Adipocyte (in vitro differentiated cells): ENCODE results near the gene OXTR.

Experiments used
- DNase-seq: peaks from one replicate; pipeline ENCODE4 v3.0.0-alpha.2; 2015; ENCODE audit warnings: low read depth
- H3K27me3 ChIP-seq: replicated peaks from 2 replicates; pipeline ENCODE4 v1.7.0; 2013; ENCODE audit warnings: mild to moderate bottlenecking, low read length, moderate library complexity; ENCODE audit not compliant: control insufficient read depth, insufficient read depth
- H3K36me3 ChIP-seq: 2 replicates; pipeline ENCODE4 v1.7.0; 2013; ENCODE audit warnings: low read length, mild to moderate bottlenecking, moderate library complexity; ENCODE audit not compliant: control insufficient read depth, insufficient read depth, severe bottlenecking
- H3K4me1 ChIP-seq: 2 replicates; pipeline ENCODE4 v1.7.0; 2013; ENCODE audit warnings: mild to moderate bottlenecking, low read length, moderate library complexity; ENCODE audit not compliant: control insufficient read depth, insufficient read depth
- H3K4me3 ChIP-seq: 2 replicates; pipeline ENCODE4 v1.7.0; 2013; ENCODE audit warnings: mild to moderate bottlenecking, low read length, moderate library complexity
- H3K9ac ChIP-seq: 2 replicates; pipeline ENCODE4 v1.7.0; 2013; ENCODE audit warnings: mild to moderate bottlenecking, low read length, moderate library complexity
- H3K9me3 ChIP-seq: 2 replicates; pipeline ENCODE4 v1.7.0; 2013; ENCODE audit warnings: mild to moderate bottlenecking, low read length, moderate library complexity; ENCODE audit not compliant: control insufficient read depth

Gene OXTR

GRCh38 chr3:8709801-8710507 lies 59.5 kb downstream of the OXTR start:
- Histone ChIP-seq H3K27me3 (peaks cover 51% of the 10 kb centered on the region), H3K4me1 (peaks cover 3% of the 10 kb centered on the region), H3K9ac (no peak overlapping the region), H3K4me3 (no peak overlapping the region), H3K36me3 (no peaks in the 10 kb centered on the region), H3K9me3 (peaks cover 40% of the 10 kb centered on the region)
- no peak for DNase-seq

DNA sequence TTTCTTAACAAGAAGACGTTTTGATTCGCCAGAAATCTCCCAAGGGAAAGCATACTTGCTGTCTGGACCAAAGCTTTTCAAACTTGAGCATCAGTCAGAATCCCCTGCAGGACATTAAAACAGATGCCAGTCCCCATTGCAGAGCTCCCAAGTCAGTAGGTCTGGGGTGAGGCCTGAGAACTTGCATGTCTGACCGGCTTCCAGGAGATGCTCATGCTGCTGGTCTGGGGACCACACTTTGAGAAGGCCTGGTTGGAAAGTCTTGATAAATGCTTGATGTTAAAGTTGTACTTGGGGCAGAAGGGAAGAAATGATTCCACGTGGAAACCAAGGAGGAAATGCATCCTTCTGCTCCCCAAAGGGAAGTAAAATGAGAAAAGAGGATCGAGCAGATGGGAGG lies 60.1 kb downstream of the OXTR start:
- Histone ChIP-seq H3K27me3 (peaks cover 46% of the 10 kb centered on the region), H3K9me3 (peaks cover 47% of the 10 kb centered on the region), H3K9ac (no peak overlapping the region), H3K4me1 (peaks cover 3% of the 10 kb centered on the region), H3K36me3 (no peaks in the 10 kb centered on the region), H3K4me3 (no peak overlapping the region)
- no peak for DNase-seq

- Histone ChIP-seq H3K4me1 (no peaks in the 10 kb centered on the region), H3K4me3 (no peak overlapping the region), H3K9me3 (peaks cover 62% of the 10 kb centered on the region), H3K36me3 (no peaks in the 10 kb centered on the region), H3K9ac (no peak overlapping the region), H3K27me3 (peaks cover 23% of the 10 kb centered on the region)
- DNase-seq, result no peak
These were observed 63.8 kb downstream of the OXTR start for GRCh38 chr3:8705575-8705974.

GRCh38 chr3:8702560-8702959 lies 66.9 kb downstream of the OXTR start:
- H3K27me3 ChIP-seq, result peaks cover 11% of the 10 kb centered on the region
- H3K9me3 ChIP-seq, result peaks cover 48% of the 10 kb centered on the region
- no peak for DNase-seq
- no peak overlapping the region for H3K4me3 ChIP-seq
- no peak overlapping the region for H3K9ac ChIP-seq
- H3K36me3 ChIP-seq, result no peaks in the 10 kb centered on the region
- H3K4me1 ChIP-seq, result no peaks in the 10 kb centered on the region
